OCI-LY3 (cell line): ENCODE results near the gene CRYGN.
A peak's percentile ranks its signal among the peaks of the same experiment; 100 is the strongest.

Experiments used
- H2AFZ ChIP-seq: fragments of 200-600, 300-600 bp; shearing (Covaris generic); 2 replicates; pipeline ENCODE4 v1.6.0; 2014; ENCODE audit warnings: antibody characterized with exemption, low read depth, low read length
- H3K27ac ChIP-seq: fragments of 200-600, 300-600 bp; sonication (generic); 2 replicates; pipeline ENCODE4 v1.5.1; 2014; ENCODE audit warnings: mild to moderate bottlenecking, low read length, moderate library complexity, mixed read lengths
- H3K27me3 ChIP-seq: fragments of 200-600, 300-600 bp; sonication (generic); 2 replicates; pipeline ENCODE4 v1.6.1; 2014; ENCODE audit warnings: low read depth, low read length, mixed read lengths
- H3K36me3 ChIP-seq: fragments of 200-600, 300-600 bp; sonication (generic); replicated peaks from 2 replicates; pipeline ENCODE3; 2014; ENCODE audit warnings: low read depth, low read length, mixed read lengths
- H3K4me1 ChIP-seq: fragments of 300-600, 200-600 bp; sonication (generic); 2 replicates; pipeline ENCODE4 v1.6.1; 2014; ENCODE audit warnings: low read length, mixed read lengths
- H3K4me2 ChIP-seq: fragments of 200-600, 300-600 bp; sonication (generic); 2 replicates; pipeline ENCODE4 v1.6.1; 2014; ENCODE audit warnings: low read length, mixed read lengths
- H3K4me3 ChIP-seq: fragments of 300-600, 200-600 bp; sonication (generic); 2 replicates; pipeline ENCODE4 v1.5.1; 2014; ENCODE audit warnings: antibody characterized with exemption, mild to moderate bottlenecking, low read length, moderate library complexity
- H3K79me2 ChIP-seq: fragments of 300-600, 200-600 bp; shearing (Covaris generic); 2 replicates; pipeline ENCODE4 v1.6.1; 2014; ENCODE audit warnings: mild to moderate bottlenecking, low read length, mixed read lengths
- H3K9ac ChIP-seq: fragments of 300-600, 200-600 bp; shearing (Covaris generic); 2 replicates; pipeline ENCODE4 v1.6.0; 2014; ENCODE audit warnings: mild to moderate bottlenecking, low read length, moderate library complexity
- H3K9me3 ChIP-seq: fragments of 200-600, 300-600 bp; shearing (Covaris generic); 2 replicates; pipeline ENCODE4 v1.6.1; 2014; ENCODE audit warnings: low read length, mixed read lengths; ENCODE audit not compliant: insufficient read depth
- H4K20me1 ChIP-seq: fragments of 200-600, 300-600 bp; sonication (generic); 2 replicates; pipeline ENCODE4 v1.6.1; 2016; ENCODE audit warnings: low read length, mixed read lengths; ENCODE audit not compliant: insufficient read depth
- EZH2phosphoT487 ChIP-seq: fragments of 200-600 bp; shearing (Covaris generic); IDR thresholded peaks from 2 replicates; pipeline ENCODE4 v1.6.1; 2018; ENCODE audit warnings: antibody characterized with exemption, mixed run types, low read depth
- TF ChIP-seq, protein P1 (sequence below): fragments of 200-600, 300-600 bp; sonication (generic); IDR thresholded peaks from 2 replicates; pipeline ENCODE4 v1.5.1; 2014; ENCODE audit warnings: antibody characterized with exemption, low read length, low read depth

Gene CRYGN

GRCh38 chr7:151403764-151404163 is 36.2 kb downstream of the CRYGN start:
- H3K27ac ChIP-seq: no peak overlapping the region
- no peak overlapping the region for H2AFZ ChIP-seq
- TF ChIP-seq, protein P1, sequence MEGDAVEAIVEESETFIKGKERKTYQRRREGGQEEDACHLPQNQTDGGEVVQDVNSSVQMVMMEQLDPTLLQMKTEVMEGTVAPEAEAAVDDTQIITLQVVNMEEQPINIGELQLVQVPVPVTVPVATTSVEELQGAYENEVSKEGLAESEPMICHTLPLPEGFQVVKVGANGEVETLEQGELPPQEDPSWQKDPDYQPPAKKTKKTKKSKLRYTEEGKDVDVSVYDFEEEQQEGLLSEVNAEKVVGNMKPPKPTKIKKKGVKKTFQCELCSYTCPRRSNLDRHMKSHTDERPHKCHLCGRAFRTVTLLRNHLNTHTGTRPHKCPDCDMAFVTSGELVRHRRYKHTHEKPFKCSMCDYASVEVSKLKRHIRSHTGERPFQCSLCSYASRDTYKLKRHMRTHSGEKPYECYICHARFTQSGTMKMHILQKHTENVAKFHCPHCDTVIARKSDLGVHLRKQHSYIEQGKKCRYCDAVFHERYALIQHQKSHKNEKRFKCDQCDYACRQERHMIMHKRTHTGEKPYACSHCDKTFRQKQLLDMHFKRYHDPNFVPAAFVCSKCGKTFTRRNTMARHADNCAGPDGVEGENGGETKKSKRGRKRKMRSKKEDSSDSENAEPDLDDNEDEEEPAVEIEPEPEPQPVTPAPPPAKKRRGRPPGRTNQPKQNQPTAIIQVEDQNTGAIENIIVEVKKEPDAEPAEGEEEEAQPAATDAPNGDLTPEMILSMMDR: no peak
- no peaks in the 10 kb centered on the region for H3K36me3 ChIP-seq
- H4K20me1 ChIP-seq: peaks cover 3% of the 10 kb centered on the region; the same call in 1 of the 2 replicates
- H3K4me3 ChIP-seq: no peak overlapping the region
- no peaks in the 10 kb centered on the region for H3K9me3 ChIP-seq
- no peaks in the 10 kb centered on the region for H3K79me2 ChIP-seq
- H3K27me3 ChIP-seq: peaks cover 26% of the 10 kb centered on the region
- H3K9ac ChIP-seq: no peak overlapping the region
- H3K4me2 ChIP-seq: no peak overlapping the region
- peaks cover 14% of the 10 kb centered on the region for H3K4me1 ChIP-seq

- Histone ChIP-seq H3K36me3 (no peaks in the 10 kb centered on the region), H3K4me1 (peaks cover 14% of the 10 kb centered on the region), H4K20me1 (peaks cover 3% of the 10 kb centered on the region; the same call in 1 of the 2 replicates), H3K9me3 (no peaks in the 10 kb centered on the region), H3K27me3 (peaks cover 26% of the 10 kb centered on the region), H3K4me3 (no peak overlapping the region), H3K9ac (no peak overlapping the region), H3K27ac (no peak overlapping the region), H3K79me2 (no peaks in the 10 kb centered on the region), H3K4me2 (no peak overlapping the region), H2AFZ (no peak overlapping the region)
- TF ChIP-seq EZH2phosphoT487: no peak
- TF ChIP-seq, protein P1: no peak
Measured at GRCh38 chr7:151402029-151402835, 37.7 kb downstream of the CRYGN start.

DNA sequence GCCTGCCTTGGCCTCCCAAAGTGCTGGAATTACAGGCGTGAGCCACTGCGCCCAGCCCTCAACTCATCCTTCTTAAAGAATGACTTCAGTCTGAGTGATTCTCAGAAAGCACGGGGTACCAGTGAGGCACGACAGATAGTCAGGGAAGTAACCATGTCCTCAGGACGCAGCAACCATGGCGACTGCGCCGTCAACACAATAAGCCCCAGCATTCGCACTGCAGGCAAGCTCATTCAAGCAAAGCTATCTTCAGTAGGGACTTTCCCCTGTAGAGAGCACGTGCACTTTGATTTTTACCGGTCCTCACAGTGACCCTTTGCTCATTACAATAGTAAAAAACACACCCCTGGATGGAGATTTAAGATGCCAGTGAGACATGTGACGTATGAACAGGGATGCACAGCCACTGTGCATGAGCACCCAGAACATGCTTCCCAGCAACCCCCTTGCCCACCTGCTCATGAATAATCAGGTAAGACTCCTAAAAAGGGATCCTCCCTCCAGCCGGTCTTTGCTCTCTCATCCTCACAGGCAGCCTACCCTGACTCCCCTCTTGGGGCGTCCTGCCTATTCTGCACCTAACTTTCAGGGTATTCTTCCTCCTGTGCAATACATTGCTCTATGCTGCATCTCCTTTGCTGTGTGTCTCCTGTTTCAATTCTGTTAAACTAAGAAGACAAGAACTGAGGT is 39.2 kb downstream of the CRYGN start:
- Histone ChIP-seq H3K4me3 (peak overlapping the region; percentile 24; the same call in 1 of the 2 replicates), H2AFZ (no peak overlapping the region), H4K20me1 (peaks cover 3% of the 10 kb centered on the region; the same call in 1 of the 2 replicates), H3K79me2 (no peaks in the 10 kb centered on the region), H3K36me3 (no peaks in the 10 kb centered on the region), H3K4me1 (peaks cover 14% of the 10 kb centered on the region), H3K4me2 (peak overlapping the region; percentile 36), H3K27ac (no peak overlapping the region), H3K9ac (no peak overlapping the region), H3K27me3 (peaks cover 26% of the 10 kb centered on the region), H3K9me3 (no peaks in the 10 kb centered on the region)
- no peak for TF ChIP-seq EZH2phosphoT487
- TF ChIP-seq, protein P1: no peak

DNA sequence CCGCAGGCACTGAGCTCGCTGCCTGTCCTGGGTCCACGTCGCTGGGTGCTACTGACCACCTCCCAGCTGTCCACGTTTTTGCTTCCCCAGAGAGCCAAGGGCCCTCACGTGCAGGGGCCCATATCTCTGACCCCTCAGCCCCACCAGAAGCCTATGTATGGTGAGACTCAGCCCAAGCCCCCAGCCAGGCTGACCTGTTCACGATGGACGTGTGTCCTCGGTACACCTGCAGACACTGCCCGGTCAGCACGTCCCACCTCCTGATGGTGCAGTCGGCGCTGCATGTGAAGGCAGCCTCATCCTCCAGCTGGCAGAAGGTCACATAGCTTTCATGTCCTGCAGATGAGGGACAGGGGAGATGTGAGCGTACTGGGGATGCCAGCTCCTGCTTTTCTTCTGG is 40.0 kb downstream of the CRYGN start:
- no peak overlapping the region for H3K27ac ChIP-seq
- H3K9ac ChIP-seq: no peak overlapping the region

More for the DNA sequence above, 40.0 kb downstream of the CRYGN start:
- Histone ChIP-seq H4K20me1 (peaks cover 3% of the 10 kb centered on the region; the same call in 1 of the 2 replicates), H2AFZ (no peak overlapping the region), H3K36me3 (no peaks in the 10 kb centered on the region), H3K79me2 (no peaks in the 10 kb centered on the region), H3K4me3 (no peak overlapping the region), H3K9me3 (no peaks in the 10 kb centered on the region), H3K4me1 (peaks cover 14% of the 10 kb centered on the region), H3K27me3 (peaks cover 26% of the 10 kb centered on the region), H3K4me2 (peak overlapping the region; percentile 36)
- TF ChIP-seq EZH2phosphoT487: no peak
- TF ChIP-seq, protein P1: no peak
